ENCODE measurements around the gene PLCB3. TPM values are rescaled to one million over a fixed set of nuclear protein-coding genes. Genes with fewer than 3 reads are reported as not detected.

Gene PLCB3
- total and polyA plus RNA-seq, 2 of the 13 experiments (the other 11 are each of a cell fraction or from before 2014, with no cell fraction given) = 7.5 to 13.8 TPM

- TF ChIP-seq, protein P1, sequence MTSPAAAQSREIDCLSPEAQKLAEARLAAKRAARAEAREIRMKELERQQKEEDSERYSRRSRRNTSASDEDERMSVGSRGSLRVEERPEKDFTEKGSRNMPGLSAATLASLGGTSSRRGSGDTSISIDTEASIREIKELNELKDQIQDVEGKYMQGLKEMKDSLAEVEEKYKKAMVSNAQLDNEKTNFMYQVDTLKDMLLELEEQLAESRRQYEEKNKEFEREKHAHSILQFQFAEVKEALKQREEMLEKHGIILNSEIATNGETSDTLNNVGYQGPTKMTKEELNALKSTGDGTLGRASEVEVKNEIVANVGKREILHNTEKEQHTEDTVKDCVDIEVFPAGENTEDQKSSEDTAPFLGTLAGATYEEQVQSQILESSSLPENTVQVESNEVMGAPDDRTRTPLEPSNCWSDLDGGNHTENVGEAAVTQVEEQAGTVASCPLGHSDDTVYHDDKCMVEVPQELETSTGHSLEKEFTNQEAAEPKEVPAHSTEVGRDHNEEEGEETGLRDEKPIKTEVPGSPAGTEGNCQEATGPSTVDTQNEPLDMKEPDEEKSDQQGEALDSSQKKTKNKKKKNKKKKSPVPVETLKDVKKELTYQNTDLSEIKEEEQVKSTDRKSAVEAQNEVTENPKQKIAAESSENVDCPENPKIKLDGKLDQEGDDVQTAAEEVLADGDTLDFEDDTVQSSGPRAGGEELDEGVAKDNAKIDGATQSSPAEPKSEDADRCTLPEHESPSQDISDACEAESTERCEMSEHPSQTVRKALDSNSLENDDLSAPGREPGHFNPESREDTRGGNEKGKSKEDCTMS (CRISPR knock-in tag; conservative IDR thresholded peaks at IDR 0.05) = no peak
- TF ChIP-seq ZFP62 (CRISPR knock-in tag; IDR thresholded peaks at IDR 0.05) (no peak), HNRNPK (IDR thresholded peaks at IDR 0.05; ENCODE audit: low read depth, low read length, poor library complexity, severe bottlenecking) (no peak), ATAD3A (CRISPR knock-in tag; IDR thresholded peaks at IDR 0.05) (no peak), ZSCAN29 (CRISPR knock-in tag; conservative IDR thresholded peaks at IDR 0.05) (no peak), ZNF619 (CRISPR knock-in tag; IDR thresholded peaks at IDR 0.05) (0 out of 2 replicates have a peak, but pooled peaks have one; percentile 51), THYN1 (CRISPR knock-in tag; IDR thresholded peaks at IDR 0.05; ENCODE audit: borderline replicate concordance, low read depth) (no peak), ZBTB1 (CRISPR knock-in tag; IDR thresholded peaks at IDR 0.05; ENCODE audit: borderline replicate concordance) (no peak), RELA (CRISPR knock-in tag; IDR thresholded peaks at IDR 0.05) (no peak), KIAA2018 (CRISPR knock-in tag; IDR thresholded peaks at IDR 0.05; ENCODE audit: borderline replicate concordance) (no peak), ATF6 (CRISPR knock-in tag; conservative IDR thresholded peaks at IDR 0.05) (no peak), PLRG1 (conservative IDR thresholded peaks at IDR 0.05) (no peak), ETV6 (CRISPR knock-in tag; conservative IDR thresholded peaks at IDR 0.05) (no peak)
- TF ChIP-seq, protein P2, sequence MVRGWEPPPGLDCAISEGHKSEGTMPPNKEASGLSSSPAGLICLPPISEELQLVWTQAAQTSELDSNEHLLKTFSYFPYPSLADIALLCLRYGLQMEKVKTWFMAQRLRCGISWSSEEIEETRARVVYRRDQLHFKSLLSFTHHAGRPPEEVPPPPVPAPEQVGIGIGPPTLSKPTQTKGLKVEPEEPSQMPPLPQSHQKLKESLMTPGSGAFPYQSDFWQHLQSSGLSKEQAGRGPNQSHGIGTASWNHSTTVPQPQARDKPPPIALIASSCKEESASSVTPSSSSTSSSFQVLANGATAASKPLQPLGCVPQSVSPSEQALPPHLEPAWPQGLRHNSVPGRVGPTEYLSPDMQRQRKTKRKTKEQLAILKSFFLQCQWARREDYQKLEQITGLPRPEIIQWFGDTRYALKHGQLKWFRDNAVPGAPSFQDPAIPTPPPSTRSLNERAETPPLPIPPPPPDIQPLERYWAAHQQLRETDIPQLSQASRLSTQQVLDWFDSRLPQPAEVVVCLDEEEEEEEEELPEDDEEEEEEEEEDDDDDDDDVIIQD (CRISPR knock-in tag; IDR thresholded peaks at IDR 0.05; ENCODE audit: low read depth) = 0 out of 2 replicates have a peak, but pooled peaks have one; percentile 8
Measured at GRCh38 chr11:64305691-64306562, 54.6 kb downstream of the PLCB3 start (continued).
